Skeletal muscle cell (primary cell): ENCODE data around the gene ADARB2.
"Not testable (repeated sequence)": the region's sequence is repeated elsewhere in the genome, so short reads cannot be mapped to it uniquely, and the experiment has no call there.

Experiments used
- DNase-seq: peaks from one replicate; pipeline ENCODE4 v3.0.0-alpha.2; 2010; ENCODE audit warnings: low read depth
- H3K4me3 ChIP-seq: 2 replicates; pipeline ENCODE4 v1.5.1; 2011; ENCODE audit warnings: low read depth, mild to moderate bottlenecking, control low read depth, low read length, moderate library complexity

ADARB2 gene

GRCh38 chr10:1229116-1229515, 508.2 kb downstream of the ADARB2 start:
- DNase-seq: no peak
- H3K4me3 ChIP-seq: no peak overlapping the region

GRCh38 chr10:1228467-1228975, 508.8 kb downstream of the ADARB2 start:
- no peak for DNase-seq
- no peak overlapping the region for H3K4me3 ChIP-seq

GRCh38 chr10:1227510-1228402, 509.6 kb downstream of the ADARB2 start:
- no peak for DNase-seq
- H3K4me3 ChIP-seq: no peak overlapping the region

GRCh38 chr10:1226907-1227306, 510.4 kb downstream of the ADARB2 start:
- H3K4me3 ChIP-seq, DNase-seq: not testable (repeated sequence)

GRCh38 chr10:1219874-1220273, 517.5 kb downstream of the ADARB2 start:
- not testable (repeated sequence) for DNase-seq, H3K4me3 ChIP-seq

- DNase-seq: no peak
- no peak overlapping the region for H3K4me3 ChIP-seq
These were observed 519.7 kb downstream of the ADARB2 start for GRCh38 chr10:1217661-1218060.

GRCh38 chr10:1217237-1217587, 520.1 kb downstream of the ADARB2 start:
- no peak overlapping the region for H3K4me3 ChIP-seq
- no peak for DNase-seq

- no peak overlapping the region for H3K4me3 ChIP-seq
- no peak for DNase-seq
These were observed 520.6 kb downstream of the ADARB2 start for GRCh38 chr10:1216574-1217236.

GRCh38 chr10:1215862-1216573, 521.3 kb downstream of the ADARB2 start:
- no peak overlapping the region for H3K4me3 ChIP-seq
- no peak for DNase-seq

- DNase-seq: no peak
- H3K4me3 ChIP-seq: no peak overlapping the region
These were observed 522.3 kb downstream of the ADARB2 start for GRCh38 chr10:1214882-1215540.

- no peak for DNase-seq
- H3K4me3 ChIP-seq: no peak overlapping the region
These were observed 523.2 kb downstream of the ADARB2 start for GRCh38 chr10:1214071-1214675.

- DNase-seq: no peak
- no peak overlapping the region for H3K4me3 ChIP-seq
These were observed 523.9 kb downstream of the ADARB2 start for GRCh38 chr10:1213252-1214070.

- H3K4me3 ChIP-seq: no peak overlapping the region
- no peak for DNase-seq
These were observed 524.7 kb downstream of the ADARB2 start for GRCh38 chr10:1212571-1213141.

- no peak overlapping the region for H3K4me3 ChIP-seq
- no peak for DNase-seq
These were observed 525.3 kb downstream of the ADARB2 start for GRCh38 chr10:1211844-1212570.

GRCh38 chr10:1210667-1211066, 526.7 kb downstream of the ADARB2 start:
- H3K4me3 ChIP-seq: no peak overlapping the region
- no peak for DNase-seq

GRCh38 chr10:1209355-1209979, 527.9 kb downstream of the ADARB2 start:
- H3K4me3 ChIP-seq: no peak overlapping the region
- no peak for DNase-seq
